ENCODE measurements around the gene PHC2. TPM values are rescaled to one million over a fixed set of nuclear protein-coding genes. Genes with fewer than 3 reads are reported as not detected.

Gene PHC2
- total RNA-seq, 2 experiments from 2014 or later, result 21.4 to 22.5 TPM

- no peak overlapping the region for H3K27ac Mint-ChIP-seq
- DNase-seq, result no peak
- H3K36me3 Mint-ChIP-seq, result peaks cover 18% of the 10 kb centered on the region
- intact Hi-C loops (cut with micrococcal nuclease), result no loop called here
- no peaks in the 10 kb centered on the region for H3K9me3 Mint-ChIP-seq
- H3K27me3 Mint-ChIP-seq, result no peaks in the 10 kb centered on the region
- H3K4me1 Mint-ChIP-seq (ENCODE audit: low read depth), result no peaks in the 10 kb centered on the region
- ChIA-PET CTCF (no interaction called here), POLR2A (no interaction called here)
- H3K4me3 Mint-ChIP-seq, result no peak overlapping the region
These were observed 146.8 kb downstream of the PHC2 start for GRCh38 chr1:33284049-33284448.

- Mint-ChIP-seq H3K27me3 (no peaks in the 10 kb centered on the region), H3K4me3 (no peak overlapping the region), H3K4me1 (ENCODE audit: low read depth) (no peaks in the 10 kb centered on the region), H3K27ac (no peak overlapping the region), H3K9me3 (no peaks in the 10 kb centered on the region), H3K36me3 (peaks cover 16% of the 10 kb centered on the region)
- CTCF ChIA-PET, result no interaction called here
- no peak for DNase-seq
- POLR2A ChIA-PET, result no interaction called here
- intact Hi-C loops (cut with micrococcal nuclease), result no loop called here
These were observed 148.1 kb downstream of the PHC2 start for GRCh38 chr1:33282791-33283190.

- Mint-ChIP-seq H3K27ac (no peak overlapping the region), H3K36me3 (peaks cover 16% of the 10 kb centered on the region), H3K4me1 (ENCODE audit: low read depth) (no peaks in the 10 kb centered on the region), H3K9me3 (no peaks in the 10 kb centered on the region), H3K27me3 (no peaks in the 10 kb centered on the region), H3K4me3 (no peak overlapping the region)
- DNase-seq, result no peak
- ChIA-PET CTCF (interaction anchor here (1.1 kb wide), 1 partner anchor 14 kb away, joined by 6 read pairs; no protein-coding TSS in a partner anchor), POLR2A (no interaction called here)
- intact Hi-C loops (cut with micrococcal nuclease), result no loop called here
These were observed 149.2 kb downstream of the PHC2 start for GRCh38 chr1:33281554-33282303.

GRCh38 chr1:33280091-33280661 is 150.7 kb downstream of the PHC2 start:
- H3K36me3 Mint-ChIP-seq, result peaks cover 16% of the 10 kb centered on the region
- no peaks in the 10 kb centered on the region for H3K9me3 Mint-ChIP-seq
- CTCF ChIA-PET, result no interaction called here
- H3K4me1 Mint-ChIP-seq (ENCODE audit: low read depth), result no peaks in the 10 kb centered on the region
- no peak for DNase-seq
- intact Hi-C loops (cut with micrococcal nuclease), result no loop called here
- no peak overlapping the region for H3K4me3 Mint-ChIP-seq
- no peak overlapping the region for H3K27ac Mint-ChIP-seq
- no peaks in the 10 kb centered on the region for H3K27me3 Mint-ChIP-seq
- POLR2A ChIA-PET, result no interaction called here

- DNase-seq, result no peak
- no peak overlapping the region for H3K27ac Mint-ChIP-seq
- H3K4me3 Mint-ChIP-seq, result no peak overlapping the region
- ChIA-PET CTCF (interaction anchor here (1.6 kb wide), 1 partner anchor 18 kb away, joined by 13 read pairs; no protein-coding TSS in a partner anchor), POLR2A (no interaction called here)
- peaks cover 12% of the 10 kb centered on the region for H3K36me3 Mint-ChIP-seq
- peaks cover 16% of the 10 kb centered on the region for H3K4me1 Mint-ChIP-seq (ENCODE audit: low read depth)
- intact Hi-C loops (cut with micrococcal nuclease), result no loop called here
- no peaks in the 10 kb centered on the region for H3K27me3 Mint-ChIP-seq
- H3K9me3 Mint-ChIP-seq, result no peaks in the 10 kb centered on the region
These were observed 153.3 kb downstream of the PHC2 start for GRCh38 chr1:33277488-33278084.

- Mint-ChIP-seq H3K27ac (no peak overlapping the region), H3K36me3 (peaks cover 8% of the 10 kb centered on the region), H3K4me1 (ENCODE audit: low read depth) (peaks cover 18% of the 10 kb centered on the region), H3K9me3 (no peaks in the 10 kb centered on the region), H3K27me3 (no peaks in the 10 kb centered on the region), H3K4me3 (no peak overlapping the region)
- intact Hi-C loops (cut with micrococcal nuclease), result no loop called here
- ChIA-PET POLR2A (no interaction called here), CTCF (interaction anchor here (1.5 kb wide), 1 partner anchor 19 kb away, joined by 3 read pairs; no protein-coding TSS in a partner anchor)
- DNase-seq, result no peak
These were observed 154.2 kb downstream of the PHC2 start for GRCh38 chr1:33276573-33277298.

- DNase-seq, result no peak
- H3K4me1 Mint-ChIP-seq (ENCODE audit: low read depth), result peaks cover 22% of the 10 kb centered on the region
- ChIA-PET POLR2A (no interaction called here), CTCF (interaction anchor here (1.5 kb wide), 1 partner anchor 20 kb away, joined by 3 read pairs; no protein-coding TSS in a partner anchor)
- peaks cover 6% of the 10 kb centered on the region for H3K36me3 Mint-ChIP-seq
- intact Hi-C loops (cut with micrococcal nuclease), result no loop called here
- H3K27me3 Mint-ChIP-seq, result no peaks in the 10 kb centered on the region
- H3K9me3 Mint-ChIP-seq, result no peaks in the 10 kb centered on the region
- H3K27ac Mint-ChIP-seq, result no peak overlapping the region
- no peak overlapping the region for H3K4me3 Mint-ChIP-seq
These were observed 155.0 kb downstream of the PHC2 start for GRCh38 chr1:33275706-33276572.

- H3K9me3 Mint-ChIP-seq, result no peaks in the 10 kb centered on the region
- H3K36me3 Mint-ChIP-seq, result peaks cover 6% of the 10 kb centered on the region
- H3K27ac Mint-ChIP-seq, result no peak overlapping the region
- ChIA-PET CTCF (interaction anchor here (1.5 to 1.7 kb wide), 2 partner anchors 20 to 22 kb away, joined by 3 to 4 read pairs; no protein-coding TSS in a partner anchor), POLR2A (no interaction called here)
- H3K4me1 Mint-ChIP-seq (ENCODE audit: low read depth), result peaks cover 22% of the 10 kb centered on the region
- H3K27me3 Mint-ChIP-seq, result no peaks in the 10 kb centered on the region
- intact Hi-C loops (cut with micrococcal nuclease), result no loop called here
- no peak overlapping the region for H3K4me3 Mint-ChIP-seq
- no peak for DNase-seq
These were observed 155.7 kb downstream of the PHC2 start for GRCh38 chr1:33275195-33275594.

GRCh38 chr1:33274446-33274845 is 156.4 kb downstream of the PHC2 start:
- Mint-ChIP-seq H3K4me3 (no peak overlapping the region), H3K9me3 (no peaks in the 10 kb centered on the region), H3K4me1 (ENCODE audit: low read depth) (peaks cover 22% of the 10 kb centered on the region), H3K36me3 (no peaks in the 10 kb centered on the region), H3K27ac (no peak overlapping the region), H3K27me3 (no peaks in the 10 kb centered on the region)
- DNase-seq, result no peak
- POLR2A ChIA-PET, result no interaction called here
- intact Hi-C loops (cut with micrococcal nuclease), result no loop called here
- CTCF ChIA-PET, result interaction anchor here (1.7 to 2.7 kb wide), 2 partner anchors 21 to 23 kb away, joined by 4 to 10 read pairs; no protein-coding TSS in a partner anchor

GRCh38 chr1:33273961-33274371 is 156.9 kb downstream of the PHC2 start:
- H3K27ac Mint-ChIP-seq, result no peak overlapping the region

More at GRCh38 chr1:33273961-33274371, 156.9 kb downstream of the PHC2 start:
- no peak for DNase-seq
- ChIA-PET POLR2A (no interaction called here), CTCF (interaction anchor here (1.7 to 2.7 kb wide), 2 partner anchors 22 to 24 kb away, joined by 4 to 10 read pairs; no protein-coding TSS in a partner anchor)
- H3K4me3 Mint-ChIP-seq, result no peak overlapping the region
- no peaks in the 10 kb centered on the region for H3K27me3 Mint-ChIP-seq
- intact Hi-C loops (cut with micrococcal nuclease), result no loop called here
- no peaks in the 10 kb centered on the region for H3K36me3 Mint-ChIP-seq
- no peaks in the 10 kb centered on the region for H3K9me3 Mint-ChIP-seq
- peaks cover 24% of the 10 kb centered on the region for H3K4me1 Mint-ChIP-seq (ENCODE audit: low read depth)
